Limb (tissue), 2 donors: ENCODE data around the gene GCM1.
A peak's percentile ranks its signal among the peaks of the same experiment; 100 is the strongest.
"Not testable (repeated sequence)": the region's sequence is repeated elsewhere in the genome, so short reads cannot be mapped to it uniquely, and the experiment has no call there.

Source experiments
- DNase-seq, 2 donors: peaks; one replicate each; pipeline ENCODE4 v3.0.0-alpha.2; 2016; ENCODE audit errors: extremely low spot score in 2 of 2

GCM1 gene

GRCh38 chr6:53148684-53149083, at the start of gene GCM1:
Gene GCM1, minus strand, starts transcription at chr6:53148841. Its CDS starts 3,209 bp downstream, at chr6:53145632.
- no peak for DNase-seq

- no peak for DNase-seq
Measured at GRCh38 chr6:53197553-53197952, 48.9 kb upstream of the GCM1 start.

- DNase-seq, result no peak
Measured at GRCh38 chr6:53195048-53195447, 46.4 kb upstream of the GCM1 start.

GRCh38 chr6:53192682-53193188, 44.1 kb upstream of the GCM1 start:
- no peak for DNase-seq

GRCh38 chr6:53189554-53189953, 40.9 kb upstream of the GCM1 start:
- no peak for DNase-seq

- DNase-seq, result no peak
Measured at GRCh38 chr6:53188833-53189232, 40.2 kb upstream of the GCM1 start.

GRCh38 chr6:53180678-53181077, 32.0 kb upstream of the GCM1 start:
- no peak for DNase-seq

- DNase-seq, result peak; percentile 21 to 63
Measured at GRCh38 chr6:53179961-53180651, 31.5 kb upstream of the GCM1 start.

- no peak for DNase-seq
Measured at GRCh38 chr6:53178837-53179432, 30.3 kb upstream of the GCM1 start.

- no peak for DNase-seq
Measured at GRCh38 chr6:53175027-53175426, 26.4 kb upstream of the GCM1 start.

GRCh38 chr6:53172468-53172803, 23.8 kb upstream of the GCM1 start:
- no peak for DNase-seq

GRCh38 chr6:53171605-53172467, 23.2 kb upstream of the GCM1 start:
- peak; percentile 78 to 94 for DNase-seq

- DNase-seq, result no peak
Measured at GRCh38 chr6:53168516-53169267, 20.1 kb upstream of the GCM1 start.

GRCh38 chr6:53165293-53165692, 16.7 kb upstream of the GCM1 start:
- DNase-seq, result no peak

GRCh38 chr6:53162606-53163005, 14.0 kb upstream of the GCM1 start:
- no peak for DNase-seq

- no peak for DNase-seq
Measured at GRCh38 chr6:53161481-53162009, 12.9 kb upstream of the GCM1 start.

GRCh38 chr6:53159558-53159957, 10.9 kb upstream of the GCM1 start:
- no peak for DNase-seq

- DNase-seq, result not testable (repeated sequence)
Measured at GRCh38 chr6:53158076-53158475, 9.4 kb upstream of the GCM1 start.

- DNase-seq, result not testable (repeated sequence)
Measured at GRCh38 chr6:53155279-53155678, 6.6 kb upstream of the GCM1 start.

GRCh38 chr6:53154794-53155193, 6.2 kb upstream of the GCM1 start:
- no peak for DNase-seq

GRCh38 chr6:53154071-53154470, 5.4 kb upstream of the GCM1 start:
- no peak for DNase-seq
